GM10266 (cell line): Measurements from ENCODE around the gene KCTD21.

Source experiments
- DNase-seq: peaks from one replicate; pipeline ENCODE4 v3.0.0; 2012; ENCODE audit errors: extremely low spot score
- TF ChIP-seq, protein P1 (sequence below): IDR thresholded peaks from 2 replicates; pipeline ENCODE4 v1.5.1; 2012; ENCODE audit warnings: mild to moderate bottlenecking, low read depth; ENCODE audit not compliant: control insufficient read depth, insufficient read depth; ENCODE audit errors: missing control alignments

Gene KCTD21

DNA sequence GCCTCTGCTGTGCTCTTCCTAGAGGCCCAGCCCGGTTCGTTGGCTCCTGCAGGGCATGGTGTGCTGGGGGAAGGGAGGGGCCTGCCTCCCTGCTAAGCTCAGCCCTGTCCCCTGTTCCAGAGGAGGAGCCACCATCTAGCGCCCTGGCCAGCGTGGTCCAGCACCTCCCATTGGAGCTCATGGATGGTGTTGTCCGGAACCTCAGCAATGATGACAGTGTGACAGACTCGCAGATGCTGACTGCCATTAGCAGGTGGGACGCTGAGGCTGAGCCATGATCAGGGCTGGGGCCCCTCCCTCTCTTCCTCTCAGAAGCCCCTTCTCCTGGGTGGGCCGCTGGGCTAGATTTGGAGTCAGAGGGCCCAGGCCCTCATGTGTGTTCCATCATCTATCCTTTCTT is 9.4 kb upstream of the KCTD21 start:
- no peak for DNase-seq
- TF ChIP-seq, protein P1, sequence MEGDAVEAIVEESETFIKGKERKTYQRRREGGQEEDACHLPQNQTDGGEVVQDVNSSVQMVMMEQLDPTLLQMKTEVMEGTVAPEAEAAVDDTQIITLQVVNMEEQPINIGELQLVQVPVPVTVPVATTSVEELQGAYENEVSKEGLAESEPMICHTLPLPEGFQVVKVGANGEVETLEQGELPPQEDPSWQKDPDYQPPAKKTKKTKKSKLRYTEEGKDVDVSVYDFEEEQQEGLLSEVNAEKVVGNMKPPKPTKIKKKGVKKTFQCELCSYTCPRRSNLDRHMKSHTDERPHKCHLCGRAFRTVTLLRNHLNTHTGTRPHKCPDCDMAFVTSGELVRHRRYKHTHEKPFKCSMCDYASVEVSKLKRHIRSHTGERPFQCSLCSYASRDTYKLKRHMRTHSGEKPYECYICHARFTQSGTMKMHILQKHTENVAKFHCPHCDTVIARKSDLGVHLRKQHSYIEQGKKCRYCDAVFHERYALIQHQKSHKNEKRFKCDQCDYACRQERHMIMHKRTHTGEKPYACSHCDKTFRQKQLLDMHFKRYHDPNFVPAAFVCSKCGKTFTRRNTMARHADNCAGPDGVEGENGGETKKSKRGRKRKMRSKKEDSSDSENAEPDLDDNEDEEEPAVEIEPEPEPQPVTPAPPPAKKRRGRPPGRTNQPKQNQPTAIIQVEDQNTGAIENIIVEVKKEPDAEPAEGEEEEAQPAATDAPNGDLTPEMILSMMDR = no peak

DNA sequence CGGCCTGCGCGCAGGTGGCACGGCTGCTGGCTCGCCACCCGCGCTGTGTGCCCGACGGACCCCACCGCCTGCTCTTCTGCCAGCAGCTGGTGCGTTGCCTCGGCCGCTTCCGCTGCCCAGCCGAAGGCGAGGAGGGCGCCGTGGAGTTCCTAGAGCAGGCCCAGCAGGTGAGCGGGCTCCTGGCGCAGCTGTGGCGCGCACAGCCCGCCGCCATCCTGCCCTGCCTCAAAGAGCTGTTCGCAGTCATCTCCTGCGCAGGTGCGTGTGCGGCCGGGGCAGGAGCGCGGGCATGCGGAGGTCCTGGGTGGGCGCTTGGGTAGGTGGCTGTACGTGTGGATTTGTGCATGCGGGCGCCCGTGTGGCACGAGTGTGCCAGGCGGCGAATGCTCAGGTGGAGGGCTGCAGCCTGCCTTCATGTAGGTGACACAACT is 8.2 kb upstream of the KCTD21 start:
- DNase-seq = no peak
- TF ChIP-seq, protein P1 = no peak

DNA sequence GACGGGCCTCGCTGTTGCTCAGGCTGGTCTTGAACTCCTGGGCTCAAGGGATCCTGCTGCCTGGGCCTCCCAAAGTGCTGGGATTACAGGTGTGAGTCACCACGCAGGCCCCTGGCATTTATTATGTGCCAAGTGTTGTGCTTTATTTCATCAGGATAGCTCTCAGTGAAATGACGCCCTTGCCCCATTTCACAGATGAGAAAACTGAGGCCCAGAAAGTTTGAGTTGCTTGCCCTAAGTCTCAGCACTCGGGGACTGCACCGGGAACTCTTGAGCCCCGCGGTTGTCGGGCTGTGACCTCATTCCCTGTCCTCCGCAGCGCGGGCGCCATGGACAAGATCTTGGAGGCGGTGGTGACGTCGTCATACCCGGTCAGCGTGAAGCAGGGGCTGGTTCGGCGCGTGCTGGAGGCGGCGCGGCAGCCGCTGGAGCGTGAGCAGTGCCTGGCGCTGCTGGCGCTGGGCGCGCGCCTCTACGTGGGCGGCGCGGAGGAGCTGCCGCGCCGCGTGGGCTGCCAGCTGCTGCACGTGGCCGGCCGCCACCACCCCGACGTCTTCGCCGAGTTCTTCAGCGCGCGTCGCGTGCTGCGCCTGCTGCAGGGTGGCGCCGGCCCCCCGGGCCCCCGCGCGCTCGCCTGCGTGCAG is 7.6 kb upstream of the KCTD21 start:
- no peak for DNase-seq
- TF ChIP-seq, protein P1 = no peak

DNA sequence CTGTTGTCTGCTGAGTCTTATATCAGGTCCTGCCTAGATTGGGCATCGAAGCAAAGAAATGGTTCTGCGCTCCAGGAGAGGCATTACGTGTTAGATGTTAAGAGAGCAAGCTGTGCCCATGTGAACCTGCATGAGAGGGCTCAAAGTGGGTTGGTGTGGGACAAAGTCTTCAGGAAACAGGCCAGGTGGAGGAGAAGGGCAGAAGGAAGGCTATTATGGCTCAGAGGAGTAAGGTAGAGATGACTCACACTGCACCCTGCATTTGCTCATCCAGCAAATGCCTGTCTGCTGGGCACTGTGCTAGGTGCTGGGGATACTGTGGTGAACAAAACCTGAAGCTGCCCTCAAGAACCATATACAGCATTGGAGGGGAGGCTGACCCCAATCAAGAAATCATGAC is 6.1 kb upstream of the KCTD21 start:
- TF ChIP-seq, protein P1 = no peak
- no peak for DNase-seq

DNA sequence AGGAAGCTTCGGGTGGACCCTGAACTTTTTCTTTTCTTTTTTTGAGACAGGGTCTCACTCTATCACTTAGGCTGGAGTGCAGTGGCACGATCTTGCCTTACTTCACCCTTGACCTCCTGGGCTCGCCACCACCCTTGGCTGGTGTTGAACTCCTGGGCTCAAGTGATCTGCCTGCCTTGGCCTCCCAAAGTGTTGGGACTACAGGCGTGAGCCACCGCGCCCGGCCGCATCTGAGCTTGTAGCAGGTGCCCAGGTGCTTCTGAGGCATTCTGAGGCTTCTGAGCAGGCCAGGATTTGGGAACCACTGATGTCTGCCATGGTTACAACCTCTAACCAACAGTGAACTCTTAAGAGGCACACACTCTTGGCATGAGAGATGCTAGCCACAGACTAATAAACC is 5.4 kb upstream of the KCTD21 start:
- DNase-seq = no peak
- TF ChIP-seq, protein P1 = no peak

DNA sequence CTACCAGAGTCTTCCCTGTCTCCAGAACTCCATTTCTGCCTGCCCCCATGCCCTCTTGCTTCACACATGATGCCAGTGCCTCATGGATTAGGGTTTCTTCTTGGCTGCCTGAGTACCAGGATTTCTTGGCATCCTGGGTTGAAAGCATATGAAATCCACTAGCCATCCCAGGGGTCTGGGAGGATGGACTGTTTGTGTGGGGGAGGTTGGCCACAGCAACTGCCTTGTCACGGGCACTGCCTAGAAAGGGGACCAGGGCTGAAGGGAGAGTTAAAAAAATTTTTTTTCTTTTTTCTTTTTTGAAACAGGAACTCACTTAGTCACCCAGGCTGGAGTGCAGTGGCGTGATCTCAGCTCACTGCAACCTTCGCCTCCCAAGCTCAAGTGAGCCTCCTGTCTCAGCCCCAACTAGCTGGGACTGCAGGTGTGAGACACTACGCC is 4.5 kb upstream of the KCTD21 start:
- DNase-seq = no peak
- TF ChIP-seq, protein P1 = no peak

DNA sequence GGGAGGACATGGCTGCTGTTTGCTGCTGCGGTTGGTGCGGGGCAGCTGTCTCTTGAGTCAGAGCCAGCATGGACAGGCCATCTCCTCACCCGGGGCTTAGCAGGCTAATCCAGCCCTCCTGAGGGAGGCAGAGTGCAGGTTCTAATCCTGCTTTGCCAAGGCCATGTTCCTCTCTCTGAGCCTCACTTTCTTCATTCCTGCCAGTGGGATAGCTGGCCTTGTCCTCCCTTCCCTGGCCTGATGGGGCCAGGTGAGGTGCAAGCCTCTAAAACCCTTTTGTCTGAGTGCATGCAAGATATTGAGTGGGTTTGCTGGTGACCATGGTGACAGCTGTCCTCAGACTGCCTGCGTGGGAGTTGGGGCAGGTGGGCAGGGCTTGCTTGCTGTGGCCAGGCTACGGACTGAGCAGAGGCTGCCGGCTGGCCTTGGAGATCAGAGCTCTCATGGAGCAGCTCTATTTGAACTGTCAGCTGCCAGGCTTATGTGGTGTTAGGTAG is 3.8 kb upstream of the KCTD21 start:
- no peak for DNase-seq
- TF ChIP-seq, protein P1 = no peak
